WERI-Rb-1 (cell line): Measurements from ENCODE around the gene VPS8.

ENCODE experiments used
- DNase-seq: peaks from one replicate; pipeline ENCODE4 v3.0.0-alpha.2; 2020
- H3K27ac ChIP-seq: fragments of 250-450 bp; sonication (Bioruptor Pico); 2 replicates; pipeline ENCODE4 v1.5.1; 2020; ENCODE audit warnings: mild to moderate bottlenecking, moderate library complexity
- H3K27me3 ChIP-seq: fragments of 250-450 bp; sonication (Bioruptor Pico); 2 replicates; pipeline ENCODE4 v1.5.1; 2021; ENCODE audit warnings: mild to moderate bottlenecking, low read depth, moderate library complexity; ENCODE audit not compliant: insufficient read depth, severe bottlenecking
- H3K36me3 ChIP-seq: fragments of 250-450 bp; sonication (Bioruptor Pico); 2 replicates; pipeline ENCODE4 v1.5.1; 2020; ENCODE audit warnings: mild to moderate bottlenecking, moderate library complexity
- H3K4me3 ChIP-seq: 2 replicates; pipeline ENCODE4 v1.5.1; 2011; ENCODE audit warnings: low read depth, mild to moderate bottlenecking, control low read depth, low read length
- H3K9me3 ChIP-seq: fragments of 250-450 bp; sonication (Bioruptor Pico); 2 replicates; pipeline ENCODE4 v1.5.1; 2021; ENCODE audit warnings: mild to moderate bottlenecking, moderate library complexity; ENCODE audit not compliant: severe bottlenecking
- TF ChIP-seq, protein P1 (sequence below): IDR thresholded peaks from 2 replicates; pipeline ENCODE4 v1.5.1; 2011; ENCODE audit warnings: low read depth, mild to moderate bottlenecking, control low read depth, inconsistent platforms, low read length

Gene VPS8

DNA sequence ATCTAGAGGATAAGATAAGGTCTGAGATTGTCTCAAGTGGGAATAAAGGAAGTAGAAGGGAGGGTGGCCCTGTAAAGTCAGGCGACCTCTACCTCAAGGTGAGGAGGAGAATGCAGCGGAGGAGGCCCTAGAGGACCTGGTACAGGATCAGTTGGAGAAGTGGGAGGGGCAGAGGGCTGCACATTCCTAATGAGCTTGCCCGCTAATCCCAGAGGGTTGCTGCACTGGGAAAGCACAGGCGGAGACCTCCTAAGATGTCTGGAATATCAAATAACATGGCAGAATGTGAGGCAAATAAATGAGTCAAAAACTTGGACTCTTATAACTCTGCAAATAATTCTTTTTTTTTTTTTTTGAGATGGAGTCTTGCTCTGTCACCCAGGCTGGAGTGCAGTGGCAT, 30.2 kb upstream of the VPS8 start:
- TF ChIP-seq, protein P1, sequence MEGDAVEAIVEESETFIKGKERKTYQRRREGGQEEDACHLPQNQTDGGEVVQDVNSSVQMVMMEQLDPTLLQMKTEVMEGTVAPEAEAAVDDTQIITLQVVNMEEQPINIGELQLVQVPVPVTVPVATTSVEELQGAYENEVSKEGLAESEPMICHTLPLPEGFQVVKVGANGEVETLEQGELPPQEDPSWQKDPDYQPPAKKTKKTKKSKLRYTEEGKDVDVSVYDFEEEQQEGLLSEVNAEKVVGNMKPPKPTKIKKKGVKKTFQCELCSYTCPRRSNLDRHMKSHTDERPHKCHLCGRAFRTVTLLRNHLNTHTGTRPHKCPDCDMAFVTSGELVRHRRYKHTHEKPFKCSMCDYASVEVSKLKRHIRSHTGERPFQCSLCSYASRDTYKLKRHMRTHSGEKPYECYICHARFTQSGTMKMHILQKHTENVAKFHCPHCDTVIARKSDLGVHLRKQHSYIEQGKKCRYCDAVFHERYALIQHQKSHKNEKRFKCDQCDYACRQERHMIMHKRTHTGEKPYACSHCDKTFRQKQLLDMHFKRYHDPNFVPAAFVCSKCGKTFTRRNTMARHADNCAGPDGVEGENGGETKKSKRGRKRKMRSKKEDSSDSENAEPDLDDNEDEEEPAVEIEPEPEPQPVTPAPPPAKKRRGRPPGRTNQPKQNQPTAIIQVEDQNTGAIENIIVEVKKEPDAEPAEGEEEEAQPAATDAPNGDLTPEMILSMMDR, result no peak
- no peaks in the 10 kb centered on the region for H3K36me3 ChIP-seq
- no peaks in the 10 kb centered on the region for H3K27me3 ChIP-seq
- DNase-seq, result peak; percentile 80
- H3K9me3 ChIP-seq, result no peaks in the 10 kb centered on the region
- H3K4me3 ChIP-seq, result no peak overlapping the region
- no peak overlapping the region for H3K27ac ChIP-seq

DNA sequence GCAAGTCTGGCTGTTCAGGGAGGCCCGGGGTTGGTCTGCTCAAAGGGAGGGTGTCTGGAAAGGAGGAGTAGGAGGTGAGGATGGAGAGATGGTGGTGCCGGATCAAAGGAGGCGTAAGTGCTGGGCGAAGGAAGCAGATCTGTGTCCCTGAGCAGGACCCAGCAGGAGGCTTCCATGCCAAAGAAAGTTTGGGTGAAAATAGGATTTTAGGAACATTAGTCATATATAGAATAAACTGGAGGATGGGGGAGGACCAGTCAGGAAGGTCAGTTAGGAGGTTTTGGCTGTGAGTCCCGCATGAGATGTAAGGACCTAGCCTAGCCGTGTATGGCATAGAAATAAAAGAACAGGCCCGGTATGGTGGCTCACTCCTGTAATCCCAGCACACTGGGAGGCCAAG, 28.6 kb upstream of the VPS8 start:
- no peak for DNase-seq
- Histone ChIP-seq H3K36me3 (no peaks in the 10 kb centered on the region), H3K27me3 (no peaks in the 10 kb centered on the region), H3K9me3 (no peaks in the 10 kb centered on the region), H3K4me3 (no peak overlapping the region), H3K27ac (no peak overlapping the region)
- TF ChIP-seq, protein P1, result no peak

DNA sequence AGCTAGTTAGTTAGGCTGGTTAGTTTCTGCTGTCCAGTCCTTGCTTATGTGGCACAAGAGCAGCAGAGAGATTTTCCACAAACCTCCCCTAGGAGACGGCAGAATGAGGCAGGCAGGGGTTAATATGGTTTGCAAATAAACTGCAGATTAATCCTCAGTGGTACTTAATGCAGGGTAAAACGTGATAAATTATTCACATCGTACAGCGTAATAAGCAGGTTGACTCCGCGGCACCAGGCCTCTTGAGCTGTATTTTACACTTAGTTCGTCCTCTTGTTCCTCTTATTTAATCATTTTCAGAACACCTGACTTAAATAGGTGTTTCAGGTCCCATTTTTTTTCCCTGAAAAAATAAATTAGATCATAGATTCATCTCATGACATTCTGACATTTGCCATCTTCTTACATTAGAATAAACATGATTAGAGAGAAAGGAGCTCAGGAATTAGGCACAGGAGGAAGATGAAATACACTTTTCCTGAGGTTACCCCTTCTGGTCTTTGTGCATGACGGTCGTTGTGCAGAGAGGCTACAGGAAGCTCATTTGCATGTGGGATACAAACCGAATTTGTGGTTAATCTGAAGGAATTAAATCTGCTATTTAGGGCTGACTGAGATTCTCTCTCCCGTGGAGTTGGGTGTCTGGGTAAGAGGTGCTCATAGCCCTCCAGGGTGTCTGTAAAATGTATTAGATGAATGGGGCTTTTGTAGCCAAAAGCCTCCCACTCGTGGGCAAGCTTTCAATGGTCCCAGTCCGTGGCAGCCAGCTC, 27.1 kb upstream of the VPS8 start:
- DNase-seq, result no peak

DNA sequence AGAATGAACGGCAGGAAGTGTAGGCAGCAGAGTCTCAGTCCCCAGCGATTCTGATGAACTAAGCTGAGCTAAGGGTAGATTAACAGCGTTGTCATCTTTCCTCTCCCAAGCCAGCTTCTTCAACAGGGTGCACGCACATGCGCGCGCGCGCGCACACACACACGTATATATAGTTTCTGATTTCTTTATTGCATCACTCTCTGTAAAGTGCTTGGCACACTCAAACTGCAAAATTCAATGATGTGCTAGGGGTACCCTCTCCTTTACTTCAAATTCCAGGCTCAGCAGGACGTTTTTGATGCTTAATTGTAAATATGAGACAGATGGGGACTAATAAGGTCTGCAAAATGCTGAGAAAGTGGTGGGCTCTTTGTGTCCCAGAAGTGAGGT, 26.1 kb upstream of the VPS8 start:
- no peaks in the 10 kb centered on the region for H3K36me3 ChIP-seq
- H3K27me3 ChIP-seq, result no peaks in the 10 kb centered on the region
- TF ChIP-seq, protein P1, result no peak
- H3K27ac ChIP-seq, result no peak overlapping the region
- H3K4me3 ChIP-seq, result no peak overlapping the region
- H3K9me3 ChIP-seq, result no peaks in the 10 kb centered on the region
- DNase-seq, result no peak

More for the DNA sequence above, 27.1 kb upstream of the VPS8 start:
- Histone ChIP-seq H3K4me3 (no peak overlapping the region), H3K27me3 (no peaks in the 10 kb centered on the region), H3K9me3 (no peaks in the 10 kb centered on the region), H3K27ac (no peak overlapping the region), H3K36me3 (no peaks in the 10 kb centered on the region)
- TF ChIP-seq, protein P1, result no peak

DNA sequence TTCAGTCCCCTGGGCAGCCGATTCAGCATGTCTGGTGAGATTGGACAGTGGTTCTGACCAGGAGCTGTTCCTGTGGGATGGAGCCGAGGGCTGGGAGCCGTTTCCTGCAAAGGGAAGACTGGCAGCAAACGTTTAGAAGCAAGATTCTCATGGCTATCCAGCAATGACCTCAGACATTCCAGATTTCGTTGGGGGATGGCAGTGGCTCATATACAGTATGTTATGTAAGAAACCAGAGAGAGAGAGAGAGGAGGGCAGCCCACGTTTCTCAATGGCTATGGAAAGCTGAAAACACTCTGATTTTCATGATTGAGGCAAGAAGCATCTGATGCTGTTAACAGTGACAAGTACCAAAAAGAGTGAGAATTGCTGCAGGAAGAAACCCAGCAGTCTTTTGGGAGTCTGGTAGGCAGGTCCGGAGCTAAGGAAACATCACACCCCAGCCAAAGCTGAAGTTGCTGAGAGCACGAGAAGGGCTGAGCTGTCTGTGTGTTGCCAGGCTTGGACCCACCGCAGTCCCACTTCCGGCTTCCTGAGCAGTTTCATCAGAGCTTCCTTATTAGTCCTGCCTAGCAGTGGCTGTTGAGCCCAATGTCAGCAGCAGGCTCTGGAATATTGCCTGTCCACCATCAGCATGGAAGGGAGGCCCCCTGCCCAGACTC, 25.6 kb upstream of the VPS8 start:
- TF ChIP-seq, protein P1, result no peak
- Histone ChIP-seq H3K27ac (no peak overlapping the region), H3K36me3 (no peaks in the 10 kb centered on the region), H3K27me3 (no peaks in the 10 kb centered on the region), H3K4me3 (no peak overlapping the region), H3K9me3 (no peaks in the 10 kb centered on the region)
- DNase-seq, result no peak
